Measurements from ENCODE around the gene GUK1.

GRCh38 chr1:228156941-228157728 is 17.1 kb downstream of the GUK1 start:
- TF ChIP-seq SUZ12 (IDR thresholded peaks at IDR 0.05; ENCODE audit: extremely low read depth, insufficient read depth, insufficient read length): no peak
- TF ChIP-seq ZNF274 (IDR thresholded peaks at IDR 0.05; ENCODE audit: low read depth, low read length): no peak
